Suppressor macrophage treated with lipopolysaccharide for 4 hours (primary cell): ENCODE results near the gene RNF224.
A peak's percentile ranks its signal among the peaks of the same experiment; 100 is the strongest.

Source experiments
- DNase-seq: peaks from one replicate; pipeline ENCODE4 v3.0.0-alpha.2; 2020

RNF224 gene

GRCh38 chr9:137215196-137215986 lies 11.9 kb upstream of the RNF224 start:
- DNase-seq, result no peak

- no peak for DNase-seq
Measured at GRCh38 chr9:137216188-137216965, 10.9 kb upstream of the RNF224 start.

DNA sequence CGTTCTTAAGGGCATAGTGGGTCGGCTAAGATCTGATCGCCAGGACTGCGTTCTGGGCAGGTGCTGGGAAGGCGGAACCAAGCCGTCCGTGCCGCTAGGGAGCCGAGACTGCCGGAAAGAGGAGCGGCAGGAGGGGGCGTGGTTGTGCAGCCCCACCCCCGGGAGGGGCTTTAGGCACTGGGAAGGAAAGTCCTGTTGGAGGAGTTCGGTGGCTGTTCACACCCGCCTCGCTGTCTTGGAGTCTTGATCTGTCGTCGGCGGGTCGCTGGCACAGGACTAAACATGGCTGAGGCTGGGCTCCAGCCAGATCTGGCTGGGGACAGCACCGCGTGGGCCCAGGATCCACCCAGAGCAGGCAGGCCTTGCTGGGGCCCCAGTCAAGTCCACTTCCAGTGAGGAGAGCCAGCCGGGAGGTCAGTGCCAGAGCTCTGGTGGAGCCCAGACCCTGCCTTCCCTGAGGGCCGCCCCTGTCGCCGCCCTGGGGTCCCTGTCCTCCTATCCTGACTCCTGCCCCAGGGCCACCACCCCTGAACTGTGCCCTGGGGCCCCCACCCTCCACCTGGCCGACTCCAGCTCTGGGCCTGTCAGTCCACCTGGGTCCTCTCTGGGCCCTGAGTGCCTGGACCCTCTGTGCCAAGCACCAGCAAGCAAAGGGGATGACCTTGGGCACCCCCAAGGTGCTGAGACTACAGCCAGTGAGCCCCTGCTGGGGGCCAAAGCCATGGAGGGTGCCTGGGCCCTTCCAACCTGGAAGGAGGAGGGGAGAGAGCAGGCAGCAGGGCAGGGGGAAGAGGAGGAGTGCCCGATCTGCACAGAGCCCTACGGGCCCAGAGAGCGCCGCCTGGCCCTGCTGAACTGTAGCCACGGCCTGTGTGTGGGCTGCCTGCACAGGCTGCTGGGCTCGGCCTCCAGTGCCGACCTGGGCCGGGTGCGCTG lies 9.8 kb upstream of the RNF224 start:
- no peak for DNase-seq

DNA sequence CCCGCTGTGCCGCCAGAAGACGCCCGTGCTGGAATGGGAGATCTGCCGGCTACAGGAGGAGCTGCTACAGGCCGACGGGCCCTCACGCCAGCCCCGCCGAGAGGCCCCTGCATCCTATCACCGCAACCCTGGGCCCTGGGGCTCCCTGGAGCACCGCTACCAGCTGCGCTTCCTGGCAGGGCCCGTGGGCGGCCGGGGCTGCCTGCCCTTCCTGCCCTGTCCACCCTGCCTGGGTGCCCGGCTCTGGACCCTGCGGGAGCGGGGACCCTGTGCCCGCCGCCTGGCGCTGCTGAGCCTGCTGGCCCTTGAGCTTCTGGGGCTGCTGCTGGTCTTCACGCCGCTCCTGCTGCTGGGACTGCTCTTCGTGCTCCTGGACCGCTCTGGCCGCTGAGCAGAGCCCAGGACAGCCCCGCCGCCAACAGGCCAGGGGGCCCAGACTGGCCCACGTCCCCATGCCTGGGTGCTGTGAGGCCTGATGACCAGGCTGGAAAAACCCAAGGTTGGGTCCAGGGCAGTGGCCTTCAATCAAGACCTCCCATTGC lies 9.0 kb upstream of the RNF224 start:
- no peak for DNase-seq

DNA sequence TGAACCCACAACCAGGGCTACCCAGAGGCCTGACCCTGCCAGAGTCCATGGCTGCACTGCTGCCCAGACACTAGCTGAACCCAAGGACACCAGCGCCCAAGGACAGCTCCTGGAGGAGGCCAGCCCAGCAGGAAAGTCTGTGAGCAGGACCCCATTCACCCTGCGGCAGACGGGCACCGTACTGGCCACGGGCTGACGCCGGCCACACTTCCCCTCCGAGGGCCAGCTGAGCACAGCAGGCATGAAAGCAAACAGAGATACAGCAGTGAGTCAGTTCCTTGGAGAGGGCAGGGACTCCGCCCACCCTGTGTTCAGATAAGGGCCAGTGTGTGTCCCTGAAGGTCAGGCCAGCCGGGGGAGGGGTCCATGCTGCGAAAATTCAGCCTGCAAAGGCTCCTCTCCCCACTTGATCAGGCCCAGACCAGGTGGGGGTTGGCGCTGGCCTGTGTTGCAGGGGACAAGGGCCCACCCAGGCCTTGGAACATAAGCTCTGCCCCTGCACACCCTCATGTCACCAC lies 8.5 kb upstream of the RNF224 start:
- peak; percentile 46 for DNase-seq

DNA sequence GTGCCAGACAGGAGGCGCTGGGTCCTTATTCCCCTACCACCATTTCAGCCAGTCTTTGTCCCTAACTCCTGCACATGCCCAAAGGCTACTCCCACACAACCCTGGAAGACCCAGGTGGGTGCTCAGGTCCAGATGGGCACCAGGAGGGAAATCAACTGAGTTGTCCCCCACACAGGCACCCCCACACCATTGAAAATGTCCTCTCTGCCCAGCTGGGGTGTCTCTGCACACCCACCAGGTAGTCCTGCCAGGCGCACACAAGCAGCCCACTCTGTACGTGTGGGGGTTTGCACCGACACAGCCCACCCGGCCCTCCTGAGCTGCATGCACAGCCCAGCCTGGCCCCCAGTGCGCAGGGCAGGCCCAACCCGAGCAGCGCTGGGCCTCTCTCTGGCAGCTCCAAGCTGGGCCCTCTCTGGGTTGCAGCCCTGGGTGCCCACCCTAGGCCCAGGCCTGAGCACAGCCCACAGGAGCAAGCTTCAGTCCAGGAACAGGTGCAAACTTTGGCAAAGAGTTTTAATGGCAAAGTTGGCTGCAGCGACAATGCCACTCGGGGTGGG lies 7.5 kb upstream of the RNF224 start:
- no peak for DNase-seq

- no peak for DNase-seq
Measured at GRCh38 chr9:137220317-137221094, 6.8 kb upstream of the RNF224 start.

- no peak for DNase-seq
Measured at GRCh38 chr9:137221095-137221505, 6.2 kb upstream of the RNF224 start.

DNA sequence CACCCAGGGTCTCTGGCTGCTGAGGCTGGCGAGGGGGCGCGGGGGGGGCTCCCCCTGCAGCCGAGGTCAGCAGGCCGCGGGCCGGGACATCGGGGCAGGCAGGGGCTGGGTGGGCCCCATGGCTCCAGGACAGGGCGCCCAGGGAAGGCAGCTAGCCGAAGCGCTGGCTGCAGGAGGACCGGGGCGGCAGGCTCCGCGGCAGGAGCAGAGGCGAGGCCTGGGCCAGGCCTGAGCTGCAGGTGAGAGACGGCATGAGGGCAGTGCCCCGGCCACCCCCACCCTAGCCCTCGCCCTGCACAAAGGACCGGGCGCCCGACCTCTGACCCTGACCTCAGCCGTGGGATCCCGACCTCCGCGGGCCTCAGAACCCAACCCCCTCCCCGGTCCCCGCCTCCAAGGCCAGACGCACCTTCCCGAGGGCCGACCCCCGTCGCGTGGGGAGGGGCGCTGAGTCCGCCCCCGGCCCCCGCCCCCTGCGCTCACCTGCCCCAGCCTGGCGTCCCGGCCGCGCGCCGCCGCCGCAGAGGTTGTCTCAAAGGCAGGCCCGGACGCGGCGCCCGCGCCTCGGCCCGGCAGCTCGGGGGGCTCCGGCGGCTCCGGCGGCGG lies 5.7 kb upstream of the RNF224 start:
- DNase-seq, result no peak

DNA sequence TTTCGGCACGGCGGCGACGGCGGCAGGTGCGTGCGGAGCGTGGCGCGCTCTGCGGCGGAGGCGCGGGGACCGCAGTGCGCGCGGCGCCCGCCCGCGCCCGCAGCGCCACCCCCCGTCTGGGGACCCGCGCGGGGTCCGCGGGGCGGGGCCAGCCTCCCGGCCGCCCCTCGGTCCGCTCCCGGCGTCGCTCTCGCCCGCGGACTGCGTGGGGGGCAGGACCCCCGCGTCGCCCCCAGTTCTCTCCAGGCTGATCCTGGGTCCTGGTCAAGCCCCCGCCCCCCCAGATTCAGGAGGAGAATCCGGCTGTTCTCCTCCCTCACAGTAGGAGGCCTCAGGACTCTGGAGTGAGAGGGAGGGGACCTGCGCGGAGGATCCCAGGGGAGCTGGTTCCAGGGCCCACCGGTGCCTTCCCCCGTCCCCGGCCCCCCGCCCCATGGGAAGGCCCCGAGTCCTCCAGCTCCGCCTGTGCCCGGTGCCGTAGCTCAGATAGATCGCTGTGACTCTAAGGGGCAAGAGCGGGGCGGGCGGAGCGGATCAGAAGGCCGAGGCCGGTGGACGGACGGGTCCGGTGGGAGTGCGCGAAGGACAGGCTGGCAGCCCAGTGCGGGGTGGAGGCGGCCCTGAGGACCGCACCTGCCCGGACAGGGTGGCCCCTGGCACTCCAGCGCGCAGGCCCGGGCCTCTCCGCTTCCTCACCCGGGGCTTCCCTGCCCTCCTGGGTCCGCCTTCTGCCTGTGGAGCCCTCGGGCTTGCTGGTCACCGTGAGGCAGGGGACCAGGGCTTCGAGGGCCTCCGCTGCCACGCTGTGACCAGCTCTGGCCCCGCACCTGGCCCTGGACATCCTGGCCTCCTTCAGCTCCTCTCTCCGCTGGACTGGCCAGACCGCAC lies 4.9 kb upstream of the RNF224 start, which contains the start of gene RNF208:
Gene RNF208, minus strand, starts transcription at position 51 of the 888 bp plus-strand sequence. CDS start 1,028 bp downstream, outside the sequence.
- no peak for DNase-seq

DNA sequence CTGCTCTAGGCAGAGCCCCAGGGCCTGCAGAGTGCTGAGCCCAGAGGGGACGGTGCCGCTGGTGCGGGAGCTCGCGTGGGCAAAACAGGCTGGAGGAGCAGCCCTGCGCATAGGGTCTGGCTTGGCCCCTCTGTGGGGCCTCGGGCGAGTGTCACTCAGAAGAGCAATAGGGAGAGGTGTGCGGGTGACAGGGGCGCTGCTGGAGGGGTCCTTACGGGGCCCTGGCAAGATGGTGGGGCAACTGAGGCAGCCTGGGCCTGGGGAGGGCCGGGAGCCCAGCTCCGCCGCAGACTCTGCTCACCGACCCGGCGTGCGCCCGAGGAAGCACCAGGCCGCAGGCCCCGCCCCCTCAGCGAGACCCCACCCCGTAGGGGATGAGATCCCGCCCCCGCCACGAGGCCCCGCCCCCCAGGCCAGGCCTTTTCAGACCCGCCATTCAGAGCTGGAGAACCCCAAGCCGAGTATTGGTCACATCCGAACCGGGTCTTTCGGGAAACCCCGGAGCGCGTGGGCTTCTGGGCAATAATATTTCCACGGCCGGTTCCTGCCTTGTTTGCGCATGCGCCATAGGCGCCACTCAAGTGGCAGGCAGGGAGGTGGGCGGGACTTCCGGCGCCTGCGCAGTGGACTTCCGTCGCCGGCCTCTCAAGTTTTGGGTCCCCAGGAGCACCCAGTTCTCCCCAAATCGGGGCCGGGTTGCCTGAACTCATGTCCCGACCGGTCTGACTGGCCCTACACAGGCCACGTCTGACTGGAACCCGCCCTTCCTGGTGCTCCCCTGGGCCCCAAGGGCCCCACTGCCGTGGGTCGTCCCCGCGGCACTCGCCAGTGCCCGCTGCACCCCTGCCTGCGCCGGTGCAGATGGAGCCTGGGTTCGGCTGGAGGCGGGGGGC lies 4.0 kb upstream of the RNF224 start:
- DNase-seq, result peak; percentile 100

DNA sequence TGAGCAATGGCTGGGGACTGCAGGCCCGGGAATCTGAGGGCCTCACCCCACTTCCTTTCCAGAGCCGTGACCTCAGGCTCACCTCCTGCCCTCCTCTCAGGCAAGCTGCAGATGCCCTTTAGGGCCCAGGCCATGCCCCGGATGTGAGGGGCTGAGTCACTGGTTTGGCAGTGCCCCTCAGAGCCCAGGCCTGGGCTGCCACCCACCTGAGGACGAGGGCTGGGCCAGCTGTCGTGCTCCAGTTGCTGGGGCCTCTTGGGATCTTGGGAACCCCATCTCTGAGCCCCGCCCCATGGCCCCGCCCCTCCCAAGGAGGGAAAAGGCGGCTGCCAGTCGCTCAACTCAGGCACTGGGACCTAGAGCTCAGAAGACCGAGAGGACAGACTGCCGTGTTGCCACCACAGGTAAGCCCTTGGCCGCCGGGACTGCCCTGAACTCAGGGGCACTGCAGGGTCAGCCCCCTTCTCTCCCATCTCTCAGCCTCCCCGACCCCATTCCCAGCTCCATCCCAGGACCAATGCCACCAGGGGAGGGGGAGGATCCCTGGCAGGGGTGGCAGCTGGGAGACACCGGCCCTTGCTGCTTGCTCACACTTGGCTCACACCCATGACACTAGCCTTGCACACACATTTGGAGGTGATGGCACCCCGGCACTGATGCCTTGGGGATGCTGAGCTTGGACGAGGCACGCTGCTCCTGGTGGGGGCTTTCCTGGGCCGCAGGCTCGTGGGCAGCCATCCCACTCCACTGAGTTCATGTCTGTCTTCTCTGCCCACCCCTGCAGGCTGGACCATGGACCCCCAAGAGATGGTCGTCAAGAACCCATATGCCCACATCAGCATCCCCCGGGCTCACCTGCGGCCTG lies 2.2 kb upstream of the RNF224 start, which contains the start of gene CYSRT1:
Gene CYSRT1, plus strand, starts transcription at position 345 of the 865 bp plus-strand sequence. Its CDS starts 448 bp downstream, at position 793.
- DNase-seq, result no peak

- DNase-seq, result no peak
Measured at GRCh38 chr9:137225699-137226331, 1.5 kb upstream of the RNF224 start.

GRCh38 chr9:137226338-137227053 lies 806 bp upstream of the RNF224 start:
- DNase-seq, result no peak

GRCh38 chr9:137227853-137228505 lies 677 bp downstream of the RNF224 start:
- DNase-seq, result no peak

- DNase-seq, result no peak
Measured at GRCh38 chr9:137228506-137228967, 1.2 kb downstream of the RNF224 start.
